ENCODE measurements around the gene BRD1.
"Not testable (repeated sequence)": the region's sequence is repeated elsewhere in the genome, so short reads cannot be mapped to it uniquely, and the experiment has no call there.

The BRD1 gene

DNA sequence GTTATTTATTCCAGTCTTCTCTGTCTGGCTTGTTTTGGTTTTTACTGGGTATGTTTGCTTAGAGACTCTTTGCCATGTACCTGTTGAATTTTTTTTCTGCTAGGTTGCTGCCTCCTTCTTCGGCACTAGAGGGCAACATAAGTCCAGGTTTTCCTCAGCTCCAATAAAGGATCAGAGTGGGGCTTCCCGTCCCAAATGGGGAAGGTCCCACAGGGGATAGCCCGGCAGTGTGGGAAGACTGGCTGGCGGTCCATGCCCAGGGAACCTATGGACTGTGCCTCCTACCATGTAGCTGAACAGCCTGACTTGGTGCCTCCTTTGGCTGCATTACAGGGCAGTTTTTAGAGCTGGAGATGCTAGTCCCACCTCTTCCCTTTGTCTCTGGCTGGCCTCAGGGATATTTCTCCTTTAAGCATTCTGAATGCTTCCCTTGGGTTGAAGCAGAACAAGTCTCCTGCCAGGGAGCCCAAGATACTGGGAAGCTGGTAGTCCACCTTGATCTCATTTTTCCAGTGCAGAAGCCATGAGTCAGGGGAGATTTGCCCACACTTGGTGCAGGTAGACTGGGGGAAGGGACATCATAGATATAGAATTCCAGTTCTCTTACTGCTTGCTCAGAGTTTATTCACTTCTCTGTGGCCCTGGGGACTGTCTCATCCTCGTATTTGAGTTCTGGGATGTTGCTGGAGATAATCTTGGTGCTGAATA, 60.2 kb downstream of the BRD1 start:
- DNase-seq = peak; percentile 27

DNA sequence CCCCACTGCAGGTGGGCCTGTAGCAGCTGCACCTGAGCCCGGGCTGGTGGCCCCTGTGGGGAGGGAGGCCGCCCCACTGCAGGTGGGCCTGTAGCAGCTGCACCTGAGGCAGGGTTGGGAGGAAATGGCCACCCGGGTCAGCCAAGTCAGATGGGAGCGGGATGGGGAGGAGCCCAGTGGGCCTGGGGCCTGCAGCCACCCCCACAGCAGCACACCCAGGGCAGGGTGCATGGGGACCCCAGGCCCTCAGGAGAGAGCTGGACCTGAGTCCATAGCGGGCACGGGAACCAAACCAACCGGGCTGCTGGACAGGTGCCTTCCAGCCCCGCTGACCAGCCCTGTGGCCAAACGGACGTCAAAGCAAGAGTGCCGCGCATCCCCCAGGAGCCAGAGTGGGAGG, 61.7 kb downstream of the BRD1 start:
- DNase-seq = no peak

DNA sequence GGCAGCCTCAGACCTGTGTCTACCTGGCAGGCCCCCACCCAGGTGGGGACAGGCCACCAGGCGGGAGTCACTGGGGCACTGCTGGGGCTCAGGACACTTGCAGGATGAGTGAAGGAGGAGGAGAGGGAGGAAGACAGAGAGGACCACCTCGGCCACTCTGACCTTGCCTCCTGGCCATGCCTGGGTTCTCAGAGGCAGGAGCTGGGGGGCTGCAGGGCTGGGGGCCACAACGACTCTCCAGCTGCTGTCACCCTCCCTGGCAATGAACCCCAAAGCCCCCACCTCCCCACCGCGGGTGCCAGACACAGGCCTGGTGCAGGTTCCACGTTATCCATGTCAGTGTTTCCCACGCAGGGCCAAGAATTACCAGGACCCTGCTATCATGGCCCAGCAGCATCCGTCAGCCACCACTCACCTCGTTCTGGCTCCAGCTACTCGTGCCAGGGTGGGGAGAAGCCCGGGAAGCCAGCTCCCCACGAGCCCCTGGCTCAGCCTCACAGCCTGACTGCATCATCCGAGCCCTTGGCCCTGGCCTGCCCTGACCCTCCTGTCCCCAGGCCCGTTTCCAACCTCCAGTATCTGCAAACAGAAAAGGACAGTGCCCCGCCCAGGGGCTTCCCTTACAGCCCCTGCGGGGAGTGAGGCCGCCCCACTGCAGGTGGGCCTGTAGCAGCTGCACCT, 62.4 kb downstream of the BRD1 start:
- DNase-seq = no peak

DNA sequence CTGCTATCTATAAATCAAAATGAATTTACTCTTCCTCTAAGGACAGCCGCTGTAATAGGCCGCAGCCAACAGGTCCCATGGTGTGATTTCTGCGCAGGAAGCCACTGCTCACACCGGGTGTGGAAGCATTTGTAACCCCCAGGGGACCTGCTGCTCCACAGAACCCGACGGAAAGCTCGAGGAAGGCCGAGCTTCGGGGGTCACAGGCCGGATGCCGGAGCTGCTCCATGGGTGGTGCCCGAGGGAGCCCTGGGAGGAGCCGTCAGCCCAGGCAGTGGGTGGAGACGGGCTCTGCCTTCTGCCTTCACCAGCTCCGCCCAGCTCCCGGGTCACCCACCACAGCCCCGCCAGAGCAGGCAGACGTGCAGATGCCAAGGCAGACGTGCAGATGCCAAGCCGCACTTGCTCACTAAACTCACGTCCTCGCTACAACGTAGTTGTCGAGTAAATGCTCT, 63.5 kb downstream of the BRD1 start:
- DNase-seq = no peak

DNA sequence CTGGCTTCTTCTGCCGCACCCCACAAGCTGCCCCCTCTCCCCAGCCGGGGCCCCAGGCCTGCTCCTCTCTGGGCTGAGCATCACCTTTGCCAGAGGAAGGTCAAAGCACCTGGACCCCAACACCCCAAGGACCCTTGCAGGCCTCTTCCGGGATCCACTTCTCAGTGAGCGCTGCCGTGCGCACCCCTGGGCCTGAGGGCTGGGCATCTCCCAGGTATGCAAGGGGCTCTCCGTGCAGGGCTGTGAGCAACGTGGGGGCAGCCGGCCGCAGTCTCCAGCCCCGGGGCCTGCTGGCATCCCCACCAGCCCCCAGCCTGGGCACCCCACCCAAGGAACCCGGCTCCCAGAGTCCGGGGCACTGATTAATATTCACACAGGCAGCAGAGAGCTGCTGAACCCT, 64.0 kb downstream of the BRD1 start:
- no peak for DNase-seq

DNA sequence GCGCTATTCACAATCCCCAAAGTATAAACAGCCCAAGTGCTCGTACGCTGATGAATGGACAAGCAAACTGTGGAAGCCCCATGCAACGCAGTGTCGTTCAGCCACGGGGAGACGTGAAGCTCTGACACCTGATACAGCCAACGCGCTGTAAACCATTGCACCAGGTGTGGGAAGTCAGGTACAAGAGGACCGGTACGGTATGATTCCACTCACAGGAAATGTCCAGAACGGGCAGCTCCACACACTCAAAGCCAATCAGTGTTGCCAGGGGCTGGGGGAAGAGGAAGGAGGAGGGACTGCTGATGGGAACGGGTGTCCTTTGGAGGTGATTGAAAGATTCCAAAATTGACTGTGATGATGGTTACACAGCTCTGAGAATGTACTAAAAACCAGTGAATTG, 64.5 kb downstream of the BRD1 start:
- no peak for DNase-seq

DNA sequence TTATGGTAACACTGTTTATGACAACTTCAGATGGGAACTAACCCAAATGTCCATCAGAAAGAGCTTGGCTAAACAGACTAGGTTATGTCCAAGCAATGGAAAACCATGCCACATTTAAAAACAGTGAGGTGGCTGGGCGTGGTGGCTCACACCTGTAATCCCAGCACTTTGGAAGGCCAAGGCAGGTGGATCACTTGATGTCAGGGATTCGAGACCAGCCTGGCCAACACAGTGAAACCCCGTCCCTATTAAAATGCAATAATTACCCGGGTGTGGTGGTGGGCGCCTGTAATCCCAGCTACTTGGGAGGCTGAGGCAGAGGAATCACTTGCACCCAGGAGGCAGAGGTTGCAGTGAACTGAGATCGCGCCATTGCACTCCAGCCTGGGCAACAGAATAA, 65.1 kb downstream of the BRD1 start:
- DNase-seq = not testable (repeated sequence)

DNA sequence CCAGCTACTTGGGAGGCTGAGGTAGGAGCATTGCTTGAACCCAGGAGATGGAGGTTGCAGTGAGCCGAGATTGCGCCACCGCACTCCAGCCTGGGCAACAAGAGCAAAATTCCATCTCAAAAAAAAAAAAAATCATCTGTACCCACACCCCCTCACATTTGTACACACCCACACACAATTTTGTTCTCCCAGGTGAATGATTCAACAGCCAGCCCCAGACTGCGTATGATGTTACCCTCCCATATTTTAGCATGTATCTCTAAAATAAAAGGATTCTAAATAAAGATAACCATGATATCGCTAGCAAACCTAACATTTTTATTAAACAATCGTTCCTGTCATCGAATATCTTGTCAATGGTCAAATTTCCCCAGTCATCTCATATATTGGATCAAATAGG, 65.8 kb downstream of the BRD1 start:
- no peak for DNase-seq

DNA sequence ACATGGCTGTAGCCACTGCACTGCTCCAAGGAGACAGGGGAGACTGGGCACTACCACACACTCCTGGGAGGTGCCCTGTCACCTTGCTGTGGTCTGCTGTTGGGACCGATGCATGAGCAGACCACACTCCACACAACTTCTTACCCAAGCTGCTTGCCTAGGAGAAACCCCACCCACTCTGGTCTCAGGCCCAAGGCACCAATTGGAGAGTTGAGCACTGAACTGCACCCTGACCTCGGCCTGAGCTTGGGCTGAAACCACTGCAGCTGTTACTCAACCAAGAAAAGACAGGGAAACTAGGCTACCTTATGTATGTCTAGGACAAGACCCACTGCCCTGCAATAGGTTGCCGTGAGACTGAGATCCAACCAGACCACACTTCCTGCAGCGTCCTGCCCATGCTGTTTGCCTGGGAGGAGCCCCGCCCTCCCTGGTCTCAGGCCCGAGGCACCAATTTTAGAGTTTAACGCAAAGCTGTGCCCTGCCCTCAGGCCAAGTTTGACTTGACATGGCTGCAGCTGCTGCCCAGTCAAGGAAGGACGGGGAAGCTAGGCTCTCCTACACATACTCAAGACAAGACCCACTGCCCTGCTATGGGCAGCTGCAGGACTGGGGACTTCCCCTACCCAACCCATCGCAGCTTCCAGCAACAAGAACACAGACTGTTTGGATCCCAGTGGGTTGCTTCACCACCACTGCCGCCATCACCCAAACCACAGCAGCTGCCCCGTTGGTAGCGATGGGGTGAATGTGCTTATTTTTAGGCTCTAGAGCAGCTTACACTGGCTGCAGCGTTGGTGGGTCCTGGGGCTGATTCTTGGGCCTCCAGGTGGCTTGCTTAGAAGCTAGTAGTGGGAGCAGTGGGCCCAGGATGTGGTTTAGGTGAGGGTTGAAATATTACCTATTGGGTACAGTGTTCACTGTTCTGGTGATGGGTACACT, 66.8 kb downstream of the BRD1 start:
- DNase-seq = no peak

DNA sequence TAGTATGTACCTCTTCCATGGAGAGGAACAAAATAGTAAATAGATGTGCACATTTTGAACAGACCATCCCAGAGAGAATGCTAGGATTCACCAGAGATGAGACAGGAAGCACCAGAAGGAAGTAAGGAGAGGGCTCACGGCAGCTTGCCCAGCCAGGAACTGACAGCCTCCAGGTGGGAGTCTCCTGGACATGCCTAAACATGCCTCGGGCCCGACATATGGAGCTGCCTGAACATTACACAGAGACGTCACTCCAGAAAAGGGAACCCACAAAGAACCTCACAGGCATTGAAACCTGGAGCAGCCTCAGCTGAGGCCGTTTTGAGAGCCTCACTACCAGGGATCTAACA, 67.4 kb downstream of the BRD1 start:
- no peak for DNase-seq

DNA sequence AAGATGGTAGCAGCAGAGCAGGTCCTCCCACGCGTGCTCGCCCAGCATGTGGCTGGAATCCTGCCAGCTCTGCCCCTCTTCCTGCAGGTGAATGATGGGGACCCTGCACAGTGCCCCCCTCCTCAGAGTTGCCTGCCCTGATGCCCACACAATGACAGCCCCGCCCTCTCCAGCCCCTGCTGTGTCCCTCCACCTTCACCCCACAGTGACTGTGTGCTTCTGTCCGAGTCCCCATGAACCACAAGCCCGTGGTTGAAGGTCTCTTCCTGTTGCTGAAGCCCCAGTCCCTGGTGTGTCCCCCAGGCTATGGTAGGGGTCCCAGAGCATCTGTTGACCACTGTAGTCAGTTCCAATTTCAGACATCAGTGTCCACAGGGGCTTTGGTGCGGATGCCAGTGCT, 71.0 kb downstream of the BRD1 start:
- no peak for DNase-seq

DNA sequence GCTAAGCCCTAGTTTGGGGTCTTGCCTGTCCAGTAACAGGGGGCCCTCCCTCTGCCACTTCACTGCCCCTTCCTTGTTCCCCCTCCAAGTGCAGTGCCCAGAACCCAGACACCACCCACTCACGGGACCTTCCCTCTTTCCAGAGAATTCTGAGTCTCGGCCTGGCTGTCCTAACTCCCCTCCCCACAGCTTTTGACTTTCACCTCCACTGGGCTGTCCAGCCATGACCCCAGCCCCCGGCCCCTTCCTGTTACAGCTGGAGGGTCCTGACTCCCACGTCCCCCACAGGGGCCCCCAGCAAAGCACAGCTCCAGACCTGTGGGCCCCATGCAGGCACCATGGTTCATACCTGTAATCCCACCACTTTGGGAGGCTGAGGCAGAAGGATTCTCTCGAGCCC, 71.5 kb downstream of the BRD1 start:
- DNase-seq = no peak

DNA sequence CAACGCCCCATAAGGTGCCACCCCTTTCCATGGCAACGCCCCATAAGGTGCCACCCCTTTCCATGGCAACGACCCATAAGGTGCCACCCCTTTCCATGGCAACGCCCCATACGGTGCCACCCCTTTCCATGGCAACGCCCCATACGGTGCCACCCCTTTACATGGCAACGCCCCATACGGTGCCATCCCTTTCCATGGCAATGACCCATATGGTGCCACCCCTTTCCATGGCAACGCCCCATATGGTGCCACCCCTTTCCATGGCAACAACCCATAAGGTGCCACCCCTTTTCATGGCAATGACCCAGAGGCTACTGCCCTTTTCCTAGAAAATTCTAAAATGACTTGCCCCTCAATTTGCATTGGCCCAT, 72.1 kb downstream of the BRD1 start:
- no peak for DNase-seq

DNA sequence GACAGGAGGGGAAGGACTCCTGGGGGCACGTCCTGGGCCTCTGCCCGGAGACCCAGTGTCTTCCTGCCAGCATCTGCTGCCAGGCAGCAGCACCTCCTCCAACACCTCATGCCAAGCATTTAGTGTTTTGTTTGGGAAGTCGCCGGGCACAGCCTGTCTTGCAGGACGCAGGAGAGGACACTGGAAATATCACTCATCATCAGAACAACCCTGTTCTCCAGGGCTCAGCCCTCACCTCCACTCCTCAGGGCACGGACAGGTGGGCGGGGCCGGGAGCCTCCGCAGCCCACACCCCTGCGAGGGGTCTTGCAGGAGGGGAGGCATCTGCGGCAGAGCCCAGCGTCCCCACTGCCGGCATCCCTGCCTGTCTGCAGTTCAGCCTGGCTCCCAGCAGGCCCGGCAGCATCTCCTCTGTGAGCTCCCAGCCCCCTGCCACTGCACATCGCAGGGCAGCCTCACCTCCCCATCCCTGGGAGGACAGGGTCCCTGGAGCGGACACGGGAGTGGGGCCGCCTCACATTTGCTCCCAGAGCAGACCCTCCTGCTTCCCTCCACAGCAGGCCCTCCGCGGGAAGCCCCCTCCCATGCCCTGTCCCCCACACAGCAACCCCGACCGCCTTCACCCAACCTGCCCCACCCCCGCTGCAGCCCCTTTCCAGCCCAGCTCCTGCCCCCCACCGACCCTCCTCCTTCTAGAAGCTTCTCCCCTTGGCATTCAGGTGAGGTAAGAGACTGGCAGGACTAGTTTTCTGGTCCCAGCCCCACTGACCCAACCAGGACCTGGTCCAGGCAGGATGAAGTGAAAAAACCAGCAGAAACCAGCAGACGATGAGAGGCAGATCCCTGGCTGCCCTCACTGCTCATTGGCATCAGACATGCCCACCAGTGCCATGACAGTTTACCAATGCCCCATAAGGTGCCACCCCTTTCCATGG, 72.7 kb downstream of the BRD1 start:
- DNase-seq = no peak

DNA sequence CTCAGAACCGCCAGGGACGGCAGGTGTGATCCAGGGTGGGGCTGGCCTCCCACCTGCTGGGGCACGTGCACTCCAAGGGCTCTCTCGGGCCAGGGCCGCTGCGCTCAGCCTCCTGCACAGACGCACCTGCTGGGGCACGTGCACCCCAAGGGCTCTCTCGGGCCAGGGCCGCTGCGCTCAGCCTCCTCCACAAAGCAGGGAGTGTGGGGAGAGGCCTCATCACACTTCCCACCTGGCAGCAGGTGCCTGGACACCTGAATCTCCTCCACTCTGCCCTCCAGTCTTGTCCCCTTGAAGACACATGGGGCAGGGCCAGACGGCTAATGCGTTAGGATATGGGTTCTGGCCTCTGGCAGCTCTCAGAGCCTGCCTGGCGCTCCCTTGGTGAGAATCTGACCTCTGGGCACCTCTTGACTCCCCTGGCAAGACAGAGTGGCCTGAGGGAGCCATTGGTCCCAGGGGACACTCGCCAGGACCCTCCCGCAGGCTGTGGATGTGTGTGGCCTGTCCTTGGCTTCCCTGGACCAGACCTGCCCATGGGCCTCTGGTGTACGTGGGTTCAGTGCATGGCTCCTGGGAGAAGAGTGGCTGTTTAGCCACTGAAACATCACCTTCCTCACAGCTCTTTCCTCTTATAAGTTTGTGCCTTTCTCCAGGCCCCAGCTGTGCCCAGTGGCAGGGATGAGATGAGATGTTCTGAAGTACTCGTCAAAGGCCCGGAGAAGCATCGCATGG, 73.5 kb downstream of the BRD1 start:
- DNase-seq = no peak

DNA sequence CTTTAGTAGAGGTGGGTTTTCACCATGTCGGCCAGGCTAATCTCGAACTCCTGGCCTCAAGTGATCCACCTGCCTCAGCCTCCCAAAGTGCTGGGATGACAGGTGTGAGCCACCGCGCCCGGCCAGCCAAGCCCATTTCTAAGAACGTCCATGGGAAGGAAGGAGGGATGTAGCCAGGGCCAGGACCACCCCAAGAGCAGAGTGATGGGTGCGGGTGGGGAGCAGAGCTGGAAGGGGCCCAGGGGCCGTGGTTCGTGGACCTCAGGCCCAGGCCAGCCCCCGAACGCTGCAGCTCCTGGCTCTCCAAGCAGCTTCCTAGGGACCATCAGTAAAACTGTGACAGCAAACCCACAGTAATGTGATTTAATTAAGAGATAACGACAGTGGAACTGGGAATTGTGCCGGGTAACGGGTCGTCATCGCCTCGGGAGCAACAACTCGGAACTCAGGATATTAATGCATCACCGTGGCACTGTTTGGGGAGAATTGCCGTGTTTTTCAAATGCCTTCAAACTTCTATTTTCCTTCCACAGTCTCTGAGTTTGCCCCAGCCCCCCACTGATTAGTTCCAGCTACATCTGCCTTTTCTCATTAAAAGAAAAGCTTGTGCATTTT, 74.3 kb downstream of the BRD1 start:
- no peak for DNase-seq

DNA sequence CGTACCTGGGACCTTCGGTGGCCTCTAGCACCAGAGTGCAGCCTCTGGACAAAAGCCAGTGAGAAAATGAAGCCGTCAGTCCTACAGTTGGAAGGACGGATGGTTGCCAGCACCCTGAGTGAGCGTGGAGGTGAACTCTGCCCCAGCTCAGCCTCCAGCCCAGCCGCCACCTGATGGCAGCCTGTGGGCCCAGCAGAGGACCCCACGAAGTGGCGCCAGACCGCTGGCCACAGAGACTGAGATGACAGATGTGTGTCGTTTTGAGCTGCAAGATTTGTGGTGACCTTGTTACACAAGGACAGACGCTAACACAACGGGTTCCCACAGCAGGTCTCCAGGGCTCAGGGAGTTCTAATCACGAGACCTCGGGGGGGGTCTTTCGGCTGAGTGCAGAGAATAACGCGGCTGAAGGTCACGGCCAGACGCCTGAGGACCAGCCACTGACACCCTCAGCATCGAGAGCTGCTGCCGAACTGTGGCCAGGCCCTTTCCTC, 75.0 kb downstream of the BRD1 start:
- no peak for DNase-seq

DNA sequence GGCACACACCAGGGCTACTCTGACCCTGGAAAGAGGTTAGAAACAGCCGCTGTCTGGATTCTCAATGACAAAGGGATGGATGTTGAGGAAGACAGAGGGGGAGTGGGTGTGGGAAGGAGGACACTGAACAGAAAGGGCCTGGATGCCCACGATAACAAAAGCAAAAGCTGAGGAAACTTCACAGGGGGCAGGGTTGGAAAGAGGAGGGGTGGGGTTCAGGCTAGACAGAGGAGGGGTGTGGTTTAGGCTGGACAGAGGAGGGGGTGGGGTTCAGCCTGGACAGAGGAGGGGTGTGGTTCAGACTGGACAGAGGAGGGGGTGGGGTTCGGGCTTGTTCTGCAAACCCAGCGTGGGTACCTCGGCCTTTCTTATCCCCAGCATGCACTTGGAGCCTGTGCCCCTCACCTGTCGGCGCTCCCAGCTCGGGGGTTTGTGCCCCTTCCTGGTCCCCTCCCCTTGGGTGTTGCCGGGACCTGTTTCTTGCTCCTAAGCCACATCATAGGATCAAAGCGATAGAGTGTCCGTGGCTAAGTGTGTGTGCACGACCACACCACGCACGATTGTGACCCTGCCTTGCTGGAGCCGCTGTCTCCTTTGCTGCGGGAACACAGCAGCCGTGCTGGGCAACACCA, 75.6 kb downstream of the BRD1 start:
- DNase-seq = no peak

DNA sequence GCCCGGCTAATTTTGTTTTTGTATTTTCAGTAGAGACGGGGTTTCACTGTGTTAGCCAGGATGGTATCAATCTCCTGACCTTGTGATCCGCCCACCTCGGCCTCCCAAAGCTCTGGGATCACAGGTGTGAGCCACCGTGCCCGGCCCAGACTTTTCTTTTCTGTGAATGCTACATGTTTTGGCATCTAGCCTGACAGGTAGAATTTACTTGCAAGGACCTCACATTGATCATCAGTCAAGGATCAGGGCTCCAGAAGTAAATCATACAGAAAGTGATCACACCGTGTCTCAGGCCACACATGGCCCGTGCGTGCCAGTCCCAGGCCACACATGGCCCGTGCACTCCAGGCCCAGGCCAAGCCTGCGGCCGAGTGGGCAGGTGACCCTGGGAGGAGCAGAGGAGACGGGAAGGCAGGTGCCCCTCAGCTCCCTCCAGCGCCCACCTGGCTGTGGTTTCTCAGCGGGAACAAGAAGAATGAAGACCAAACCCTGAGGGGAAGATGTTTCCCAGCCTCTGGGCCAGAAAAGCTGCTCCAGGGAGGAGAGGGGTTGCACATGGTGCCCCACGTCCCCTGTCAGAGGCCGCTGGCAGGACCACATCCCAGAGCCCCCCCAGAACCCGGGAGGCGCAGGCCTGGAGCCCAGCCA, 76.2 kb downstream of the BRD1 start:
- no peak for DNase-seq

DNA sequence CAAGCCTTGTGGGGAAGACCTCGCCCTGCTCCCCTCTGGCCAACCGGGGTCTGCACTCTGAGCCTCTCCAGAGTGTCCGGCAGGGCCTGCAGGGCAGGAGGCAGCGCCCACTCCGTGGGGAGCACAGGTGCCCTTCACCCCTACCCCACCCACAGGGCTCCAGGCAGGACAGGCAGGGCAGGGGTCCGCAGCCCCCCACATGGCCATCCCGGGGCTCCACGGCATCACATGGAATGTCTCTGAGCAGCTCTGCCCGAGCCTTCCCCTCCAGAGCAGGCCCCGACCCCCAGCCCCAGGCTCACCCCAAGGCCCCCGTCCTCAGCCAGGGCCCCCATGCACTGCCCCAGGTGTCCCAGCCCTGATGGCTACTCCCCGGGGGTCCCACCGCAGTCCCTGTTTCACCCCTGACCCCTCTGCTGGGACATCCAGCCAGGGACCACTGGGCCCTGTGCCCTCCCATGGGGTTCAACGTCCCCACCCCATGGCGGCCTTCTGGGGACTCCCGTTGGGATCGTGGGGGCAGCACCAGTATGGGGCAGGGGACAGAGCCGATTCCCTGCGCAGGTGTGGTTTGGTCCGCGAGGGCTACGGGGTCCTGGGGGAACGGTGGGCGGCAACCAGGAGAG, 77.7 kb downstream of the BRD1 start:
- no peak for DNase-seq
